Ecto neural progenitor cell (in vitro differentiated cells): Measurements from ENCODE around the gene DAPK1.

Source experiments
- DNase-seq: peaks from one replicate; pipeline ENCODE4 v3.0.0-alpha.2; 2018; ENCODE audit warnings: low spot score

Gene DAPK1

DNA sequence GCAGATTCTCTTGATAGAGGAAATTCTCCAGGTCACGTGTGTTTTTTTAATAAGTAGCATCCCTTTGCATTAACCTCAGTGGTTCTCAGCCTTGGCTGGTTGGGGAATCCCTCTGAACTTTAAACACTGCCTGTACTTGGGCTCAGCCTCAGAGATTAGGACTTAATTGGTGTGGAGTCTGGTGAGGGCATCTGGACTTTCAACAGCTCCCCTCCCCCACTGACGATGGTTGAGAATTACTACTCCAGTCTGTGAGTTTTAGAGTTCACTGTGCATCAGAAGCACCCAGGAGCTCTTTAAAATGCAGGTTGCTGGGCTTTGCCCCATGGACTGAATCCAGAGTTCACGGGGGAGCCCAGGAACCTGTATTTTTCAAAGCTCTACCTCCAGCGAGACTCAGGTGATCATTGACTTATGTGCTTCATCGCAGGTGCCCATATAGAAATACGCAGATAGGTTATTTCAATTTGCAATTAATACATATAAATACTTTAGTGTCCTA, 71.4 kb downstream of the DAPK1 start:
- no peak for DNase-seq

DNA sequence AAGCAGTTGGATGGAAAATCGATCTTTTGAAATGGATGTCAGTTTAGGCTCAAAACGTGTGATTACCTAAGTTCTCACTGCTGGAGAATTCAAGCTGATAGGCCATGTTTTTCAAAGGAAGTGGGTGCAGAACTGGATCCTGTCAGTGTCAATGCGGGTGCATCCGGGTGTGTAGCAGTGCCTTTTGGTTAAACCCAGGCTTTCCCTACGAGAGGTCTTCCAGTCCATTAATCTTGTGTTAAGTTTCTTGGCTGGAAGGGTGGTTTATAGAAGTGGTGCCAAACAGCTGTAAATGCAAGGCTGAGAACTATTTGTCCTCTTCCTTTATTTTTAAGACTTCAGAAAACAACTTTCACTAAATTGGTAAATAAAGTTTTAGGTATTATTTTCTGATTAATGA, 71.9 kb downstream of the DAPK1 start:
- DNase-seq = no peak

DNA sequence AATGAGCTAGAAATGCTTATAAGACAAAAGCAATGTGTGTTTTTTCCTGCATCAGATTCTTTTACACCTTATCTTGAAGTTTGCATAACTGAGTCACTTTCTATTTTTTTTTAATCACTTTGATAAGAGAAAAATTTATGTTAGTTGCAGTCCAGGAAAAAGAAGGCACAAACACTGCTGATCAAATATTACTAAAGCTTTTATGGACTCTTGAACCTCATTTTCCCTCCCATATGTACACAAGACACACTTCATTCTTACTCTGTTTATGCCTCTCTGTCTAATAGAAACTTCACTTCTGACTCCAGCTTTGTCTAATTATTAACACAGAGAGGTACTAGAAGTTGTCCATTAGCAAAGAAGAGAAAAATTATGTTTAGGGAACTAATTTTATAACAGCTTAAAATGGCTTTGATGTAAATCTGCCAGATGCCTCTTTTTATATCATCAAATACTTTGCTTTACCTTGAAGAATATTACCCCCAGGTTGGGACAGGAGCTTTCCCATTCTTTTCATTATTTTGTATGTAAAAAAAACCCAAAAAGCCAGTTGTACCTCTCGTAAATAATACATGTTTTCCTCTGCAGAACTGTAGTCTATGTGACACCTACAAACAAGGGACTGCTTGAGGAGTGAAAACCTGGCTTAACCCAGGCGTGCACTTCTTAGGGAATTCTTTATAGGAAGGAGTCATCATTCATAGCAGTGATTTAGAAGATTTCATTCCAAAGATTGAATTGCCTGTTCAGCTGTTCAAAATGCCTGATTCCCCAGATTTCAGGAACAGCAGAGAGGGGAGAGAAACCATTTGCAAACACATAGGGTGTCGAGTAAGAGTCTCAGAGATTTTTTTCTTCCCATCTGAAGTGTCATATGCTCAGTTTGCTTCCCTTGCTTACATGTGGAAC, 72.6 kb downstream of the DAPK1 start:
- no peak for DNase-seq

DNA sequence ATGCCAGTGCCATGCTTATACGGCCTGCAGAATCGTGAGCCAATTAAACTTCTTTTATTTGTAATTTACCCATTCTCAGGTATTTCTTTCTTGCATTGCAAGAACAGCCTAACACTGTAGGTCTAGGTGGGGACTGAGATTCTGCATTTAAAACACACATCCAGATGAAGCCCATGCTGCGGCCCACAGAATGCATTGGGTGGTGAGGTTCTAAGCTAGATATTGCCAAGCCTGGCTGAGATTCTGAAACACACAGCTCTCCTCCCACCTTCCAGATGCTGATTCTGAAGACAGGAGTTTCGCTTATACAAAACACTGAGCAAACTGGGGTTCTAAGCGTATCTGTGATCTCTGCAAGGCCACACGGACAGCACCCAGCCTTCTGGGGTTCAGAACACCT, 75.1 kb downstream of the DAPK1 start:
- no peak for DNase-seq

DNA sequence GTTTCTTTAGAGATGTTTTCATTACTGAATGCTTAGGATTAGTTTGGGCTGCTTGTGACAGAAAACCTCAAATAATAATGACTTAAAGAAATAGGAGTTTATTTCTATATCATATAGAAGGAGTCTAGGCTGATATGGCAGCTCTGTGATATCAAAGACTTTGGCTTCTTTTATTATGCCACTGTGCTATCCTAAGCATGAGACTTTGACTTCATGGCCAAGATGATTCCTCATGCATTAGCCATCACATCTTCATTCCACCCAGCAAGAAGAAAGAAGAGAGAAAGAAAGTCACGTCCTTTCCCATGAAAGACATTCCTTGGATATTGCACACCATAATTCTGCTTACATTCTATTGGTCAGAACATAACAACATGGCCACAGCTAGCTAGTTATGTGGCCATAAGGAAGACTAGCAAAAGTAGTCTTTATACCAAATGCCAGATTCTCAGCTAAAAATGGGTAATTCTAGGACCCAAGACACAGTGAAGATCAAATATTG, 76.2 kb downstream of the DAPK1 start:
- no peak for DNase-seq

DNA sequence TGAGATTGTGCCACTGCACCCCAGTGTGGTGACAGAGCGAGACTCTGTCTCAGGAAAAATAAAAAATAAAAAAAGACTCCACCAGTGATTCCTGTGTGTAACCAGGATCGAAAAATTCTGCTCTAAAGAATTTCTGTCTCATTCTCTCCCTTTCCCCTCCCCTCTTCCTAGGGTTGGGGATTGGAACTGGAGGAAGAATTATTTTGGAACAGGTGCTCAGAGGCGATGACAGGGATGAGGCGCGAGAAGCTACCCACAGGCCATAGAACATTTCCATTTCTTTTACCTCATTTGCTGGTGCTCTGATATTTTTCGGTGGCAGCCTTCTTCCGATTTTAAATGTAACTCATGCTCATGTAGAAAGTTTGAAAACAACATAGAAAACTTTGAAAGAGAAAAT, 80.1 kb downstream of the DAPK1 start:
- no peak for DNase-seq

DNA sequence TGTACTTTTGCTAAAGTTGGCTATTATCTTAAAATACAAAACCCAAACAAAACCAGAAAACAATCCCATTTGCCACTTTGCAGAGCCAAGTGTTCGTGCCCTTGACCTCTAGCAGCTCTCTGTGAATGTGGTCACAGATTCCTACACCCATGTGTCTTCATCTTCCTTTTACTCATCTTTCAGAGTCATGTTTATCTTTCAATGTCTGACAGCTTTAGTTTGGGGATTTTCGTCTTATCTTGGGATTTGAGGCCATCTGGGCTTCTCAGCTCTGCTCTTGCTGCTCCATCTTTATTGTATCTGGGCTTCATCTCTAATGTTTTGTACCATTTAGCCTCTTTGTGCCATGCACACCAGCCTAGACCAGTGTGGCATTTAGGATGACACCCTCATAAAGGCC, 81.0 kb downstream of the DAPK1 start:
- no peak for DNase-seq

DNA sequence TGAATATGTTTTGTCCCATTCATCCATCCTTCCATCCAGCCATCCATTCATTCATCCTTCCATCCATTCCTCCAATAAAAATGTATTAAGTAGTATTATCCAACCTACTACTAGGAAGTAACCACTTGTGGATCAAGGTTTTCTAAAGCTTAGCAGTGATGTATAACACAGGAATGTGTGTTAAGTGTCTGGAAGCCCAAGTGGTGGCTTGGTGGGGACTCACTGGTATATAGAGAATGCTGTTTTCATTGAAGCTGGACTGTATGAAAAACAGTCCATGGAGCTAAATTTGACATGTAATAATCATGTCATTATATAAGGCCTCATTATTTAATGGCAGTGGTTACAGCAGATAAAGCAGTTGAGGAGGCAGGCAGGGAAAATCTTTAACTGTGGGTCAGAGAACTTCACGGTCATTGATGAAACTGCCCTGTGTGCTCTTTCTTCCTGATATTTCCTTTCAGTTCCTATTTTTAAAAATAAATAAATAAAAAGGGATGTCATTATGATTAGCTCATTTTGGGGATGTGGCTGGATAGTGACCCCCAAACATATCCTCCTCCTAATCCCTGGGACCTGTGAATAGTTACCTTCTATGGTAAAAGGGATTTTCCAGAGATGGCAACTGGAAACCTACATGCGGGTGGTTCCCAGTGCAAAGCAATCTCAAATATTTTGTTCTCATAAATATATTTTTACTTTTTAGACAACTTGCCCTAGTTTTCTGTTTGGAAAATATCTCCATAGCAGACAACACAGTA, 82.3 kb downstream of the DAPK1 start:
- no peak for DNase-seq

DNA sequence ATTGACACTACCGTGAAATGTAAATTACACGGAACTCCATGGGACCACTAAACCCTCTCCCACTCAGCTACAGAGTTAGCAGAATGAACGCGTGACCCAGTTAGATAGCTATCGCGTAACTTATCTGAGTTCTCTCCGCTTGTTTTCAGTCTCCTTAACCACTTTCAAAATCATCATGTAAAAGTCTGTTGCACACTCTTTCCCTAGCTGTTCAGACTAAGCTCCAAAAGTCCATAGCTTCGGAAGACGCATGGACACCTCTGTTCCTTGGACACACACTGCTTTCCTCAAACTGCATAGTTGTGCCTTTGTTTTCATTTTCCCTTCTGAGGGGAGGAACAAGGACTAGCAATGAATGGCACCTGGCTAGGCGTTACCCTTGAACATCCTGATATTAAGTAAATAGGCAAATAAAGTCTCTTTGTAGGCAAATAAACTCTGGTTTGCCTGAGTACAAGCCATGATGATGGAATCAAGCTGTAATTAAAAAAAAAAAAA, 83.3 kb downstream of the DAPK1 start:
- no peak for DNase-seq

DNA sequence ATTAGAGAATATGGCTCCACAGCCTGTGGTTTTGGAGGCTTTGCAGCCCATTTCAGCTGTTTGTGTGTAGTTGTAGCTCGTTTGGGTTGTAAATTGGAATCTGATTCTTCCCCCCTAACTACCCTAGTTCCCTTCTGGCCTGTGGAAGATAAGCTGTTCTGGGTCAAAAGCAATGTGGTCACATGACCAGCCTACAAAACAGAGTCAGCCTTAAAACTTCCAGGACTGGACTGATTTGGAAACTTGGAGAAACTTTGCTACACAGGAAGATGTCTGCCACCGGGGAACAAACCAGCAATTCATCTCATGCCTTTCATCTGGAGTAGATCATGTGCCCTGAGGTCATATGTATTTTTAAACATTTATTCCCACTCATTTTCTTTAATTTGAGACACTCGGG, 83.8 kb downstream of the DAPK1 start:
- no peak for DNase-seq

DNA sequence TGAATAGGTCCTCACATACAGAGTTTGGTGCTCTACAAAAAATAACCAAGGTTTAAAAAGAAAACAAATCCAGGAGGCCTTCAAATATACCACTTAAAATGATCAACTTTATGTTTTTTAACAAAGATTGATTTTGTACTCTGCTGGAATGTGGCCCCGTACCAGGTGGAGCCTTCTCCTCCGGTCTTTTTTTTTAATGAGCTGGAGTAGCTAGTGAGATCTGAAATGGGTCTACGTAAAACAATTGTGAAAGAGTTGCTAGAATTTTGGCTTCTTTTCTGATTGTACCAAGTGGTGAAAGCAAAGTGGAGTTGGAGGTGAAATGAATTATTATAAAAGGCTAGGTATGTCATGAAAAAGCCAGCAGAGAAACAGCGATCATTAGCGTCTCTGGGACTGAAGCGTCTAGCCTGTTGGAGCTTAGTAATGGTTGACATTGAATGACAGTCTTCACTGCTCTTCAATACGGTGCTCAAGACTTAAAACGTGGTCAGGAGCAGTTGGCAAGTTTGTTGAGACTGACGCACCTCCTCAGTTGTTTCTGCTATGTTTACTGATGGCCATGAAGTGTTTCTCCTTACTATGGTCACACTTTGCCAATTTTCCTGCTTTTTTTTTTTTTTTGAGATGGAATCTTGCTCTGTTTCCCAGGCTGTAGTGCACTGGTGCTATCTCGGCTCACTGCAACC, 84.4 kb downstream of the DAPK1 start:
- no peak for DNase-seq

DNA sequence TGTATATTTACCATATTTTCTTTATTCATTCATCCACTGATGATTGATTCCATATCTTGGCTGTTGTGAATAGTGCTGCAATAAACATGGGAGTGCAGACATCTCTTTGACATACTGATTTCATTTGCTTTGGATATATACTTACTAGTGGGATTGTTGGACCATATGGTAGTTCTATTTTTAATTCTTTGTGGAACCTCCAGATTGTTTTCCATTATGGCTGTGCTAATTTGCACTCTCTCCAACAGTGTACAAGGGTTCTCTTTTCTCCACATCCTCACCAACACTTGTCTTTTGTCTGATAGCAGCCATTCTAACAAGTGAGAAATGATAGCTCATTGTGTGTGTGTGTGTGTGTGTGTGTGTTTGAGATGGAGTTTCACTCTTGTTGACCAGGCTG, 86.7 kb downstream of the DAPK1 start:
- DNase-seq = no peak

DNA sequence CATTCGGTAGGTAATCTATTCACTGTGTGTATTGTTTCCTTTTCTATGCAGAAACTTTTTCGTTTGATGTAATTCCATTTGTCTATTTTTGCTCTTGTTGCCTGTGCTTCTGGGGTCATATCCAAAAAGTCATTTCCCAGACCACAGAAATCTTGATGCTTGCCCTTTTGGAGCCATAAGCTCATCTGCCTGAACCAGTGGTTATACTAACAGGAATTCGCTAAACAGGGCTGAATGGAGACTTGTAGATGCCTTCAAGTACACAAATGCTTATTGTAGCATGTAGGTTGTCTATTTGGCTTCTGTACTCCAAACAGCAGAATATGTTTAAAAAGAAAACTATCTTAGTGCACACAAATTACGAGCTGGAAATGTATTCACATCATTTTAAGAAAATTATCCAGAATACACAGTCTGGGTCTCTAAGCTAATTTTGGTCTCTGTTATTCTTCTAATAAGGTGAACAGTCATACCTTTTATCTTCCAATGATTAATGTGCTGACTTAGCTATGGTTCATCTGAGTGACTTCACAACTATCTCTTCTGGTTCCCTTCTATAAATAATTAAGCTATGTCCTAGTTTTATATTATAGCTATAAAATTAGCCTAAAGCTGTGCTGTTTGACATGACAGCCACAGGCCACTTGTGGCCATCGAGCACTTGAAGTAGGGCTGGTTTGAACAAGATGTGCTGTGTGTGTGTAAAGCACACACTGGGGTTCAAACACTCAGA, 87.6 kb downstream of the DAPK1 start:
- DNase-seq = no peak

DNA sequence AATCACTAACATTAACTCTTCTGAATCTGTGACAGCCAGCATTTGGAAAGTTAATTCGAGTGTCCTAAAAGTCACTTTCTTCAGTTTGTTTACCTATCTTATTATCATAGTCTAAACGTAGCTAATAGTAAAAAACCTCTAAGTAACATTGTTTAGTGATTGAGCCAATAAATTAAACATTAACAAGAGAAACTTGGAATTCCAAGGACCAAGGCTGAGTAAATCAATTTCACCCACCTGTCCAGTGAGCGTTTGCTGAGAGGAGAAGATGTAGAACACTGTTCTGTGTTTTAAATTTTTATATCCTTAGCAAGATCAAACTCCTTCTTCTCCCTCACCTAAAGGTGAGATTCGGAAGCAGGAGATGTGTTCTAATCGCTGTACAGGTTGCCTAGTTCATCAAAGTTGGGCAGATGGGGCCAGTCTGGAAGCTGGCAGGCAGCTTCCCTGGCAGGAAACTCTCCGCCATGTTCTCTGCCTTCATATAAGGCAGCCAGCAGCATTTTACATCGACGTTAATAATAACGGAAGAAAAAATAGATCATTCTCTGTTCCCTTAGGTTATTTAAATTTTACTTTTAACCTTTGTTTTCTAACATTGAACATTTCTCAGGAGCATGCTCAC, 89.2 kb downstream of the DAPK1 start:
- no peak for DNase-seq

DNA sequence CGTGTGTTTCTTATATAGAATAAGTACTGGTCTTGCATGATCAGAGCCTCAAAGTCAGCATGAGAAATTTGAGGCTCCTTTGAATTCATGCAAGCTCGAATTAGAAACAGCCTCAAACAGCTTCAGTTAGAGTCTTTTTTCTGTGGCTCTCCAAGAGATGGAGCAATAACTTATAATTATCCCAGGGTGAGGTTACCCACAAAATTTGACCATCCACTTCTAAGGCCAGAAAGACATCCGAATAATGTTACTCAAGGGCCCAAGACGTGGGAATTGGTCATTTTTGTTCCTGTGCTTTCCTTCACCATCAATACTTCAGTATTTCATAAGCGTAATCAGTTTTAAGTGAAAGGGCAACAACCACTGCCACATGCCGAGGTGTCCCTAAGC, 89.7 kb downstream of the DAPK1 start:
- DNase-seq = no peak

DNA sequence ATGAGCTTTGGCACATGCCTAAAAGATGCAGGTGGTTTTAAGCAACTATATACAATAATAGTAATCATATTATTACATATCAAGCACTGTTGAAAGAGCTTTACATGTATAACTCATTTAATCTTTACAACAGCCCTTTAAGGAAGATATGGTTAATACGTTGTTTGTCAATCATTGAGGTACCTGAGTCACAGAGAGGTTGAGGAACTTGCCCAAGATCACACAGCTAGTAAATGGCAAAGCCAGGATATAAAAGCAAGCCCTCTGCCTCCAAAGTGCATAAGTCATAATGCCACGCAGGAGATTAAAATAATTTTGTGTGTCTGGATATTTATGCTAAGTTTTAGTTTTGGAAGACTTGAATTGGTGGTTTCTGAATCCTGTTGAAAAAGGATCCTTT, 90.2 kb downstream of the DAPK1 start:
- DNase-seq = no peak

DNA sequence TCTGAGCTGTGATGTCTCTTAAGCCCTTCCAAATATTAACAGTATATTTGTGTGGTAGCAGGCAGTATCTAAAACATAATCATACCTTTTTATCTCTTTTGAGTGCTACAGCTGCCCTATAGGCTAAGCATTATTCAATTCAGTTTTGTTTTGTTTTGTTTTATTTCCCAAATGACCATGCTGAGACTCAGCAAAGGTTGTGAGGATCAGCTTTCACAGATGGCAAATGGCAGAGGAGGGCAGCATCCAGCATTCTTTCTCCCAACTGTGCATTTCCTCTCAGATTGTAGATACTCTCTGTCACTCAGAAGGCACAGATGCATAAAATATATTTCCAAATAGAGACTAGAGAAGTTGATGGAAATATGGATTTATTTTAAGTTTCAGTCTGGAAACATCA, 90.7 kb downstream of the DAPK1 start:
- no peak for DNase-seq

DNA sequence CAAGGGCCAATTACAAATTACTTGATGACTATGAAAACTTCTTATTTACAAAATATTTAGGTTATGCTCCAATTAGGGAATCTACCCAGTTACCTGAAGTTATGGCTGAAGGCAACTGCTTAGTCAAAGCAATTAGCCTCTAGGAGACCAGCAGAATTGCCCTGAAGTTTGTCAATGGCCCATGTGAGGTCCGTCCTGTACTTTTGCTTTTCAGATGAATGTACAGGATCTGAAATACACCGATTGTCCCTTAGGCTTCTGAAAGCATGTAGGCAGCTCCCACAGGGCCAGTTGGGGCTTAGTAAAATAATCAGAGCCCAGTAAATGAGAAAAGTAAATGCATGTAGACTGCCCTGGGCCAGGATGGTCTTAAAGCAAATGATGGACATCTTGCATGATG, 93.3 kb downstream of the DAPK1 start:
- no peak for DNase-seq

DNA sequence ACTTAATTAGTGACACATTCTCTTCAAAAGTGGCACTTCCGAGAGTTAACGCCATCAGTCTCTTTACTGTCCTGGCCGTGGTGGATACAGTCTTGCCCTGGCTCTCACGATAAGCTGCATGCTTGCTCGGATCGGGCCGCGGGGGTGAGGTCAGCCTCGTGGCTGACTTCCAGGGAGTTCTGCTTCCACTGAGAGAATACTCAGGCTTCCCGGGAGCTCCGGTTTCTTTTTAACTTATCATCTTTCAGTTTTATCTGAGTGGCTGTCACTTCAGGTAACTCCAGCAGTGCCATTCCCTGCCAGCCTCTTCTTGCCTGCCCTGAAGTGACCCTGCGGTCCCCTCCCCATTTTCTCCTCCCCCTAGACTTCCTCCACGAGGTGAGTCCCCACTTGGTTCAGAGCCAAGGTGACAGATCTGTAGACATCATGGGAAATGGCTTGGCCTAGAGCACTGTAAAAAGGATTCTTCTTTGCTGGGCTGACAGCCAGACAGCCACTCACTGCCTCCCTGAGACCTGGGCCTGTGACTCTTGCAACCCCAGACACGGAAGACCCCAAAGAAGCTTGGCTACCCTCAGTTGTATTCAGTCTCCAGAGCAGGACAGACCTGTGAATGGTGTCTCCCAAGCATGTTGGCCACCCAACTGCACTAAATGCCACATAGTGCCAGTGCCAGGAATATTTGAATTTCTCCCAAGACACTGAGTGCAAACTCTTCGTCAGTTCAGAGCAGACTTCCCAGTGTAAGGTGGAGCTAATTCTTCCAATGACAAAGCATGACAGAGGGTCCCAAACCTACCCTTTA, 95.1 kb downstream of the DAPK1 start:
- no peak for DNase-seq

DNA sequence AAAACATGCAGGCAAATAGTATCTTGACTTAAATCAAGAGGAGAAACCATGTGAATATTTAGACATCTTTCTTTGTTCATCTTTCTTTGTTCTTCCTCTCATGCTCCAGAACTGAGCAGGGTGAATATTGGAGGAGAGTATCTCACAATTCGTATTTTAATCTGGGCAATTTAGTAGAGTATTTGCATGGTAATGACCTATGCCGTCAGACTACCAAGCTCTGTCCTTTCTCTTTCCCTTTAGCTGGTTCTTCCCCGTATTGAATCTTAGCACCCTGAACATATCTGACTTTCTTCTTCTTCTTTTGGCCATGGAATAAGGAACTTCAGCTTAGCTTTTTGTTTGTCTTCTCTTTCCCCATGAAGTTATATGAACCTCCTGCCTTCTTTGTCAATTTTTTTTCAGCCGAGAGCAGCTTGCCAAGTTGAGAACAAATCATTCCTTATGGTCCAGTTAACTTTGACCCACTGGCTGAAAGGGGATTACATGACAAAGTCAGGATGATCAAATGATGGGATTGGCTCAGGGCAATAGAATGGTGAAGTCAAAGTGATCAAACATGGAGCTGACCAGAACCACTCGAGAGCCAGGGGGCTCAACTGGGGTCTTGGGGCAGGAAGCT, 95.8 kb downstream of the DAPK1 start:
- no peak for DNase-seq
